GM23338 (cell line): ENCODE results near the gene ZBTB48.

ENCODE experiments used
- EZH2 ChIP-seq: fragments of 200-600 bp; sonication (generic); IDR thresholded peaks from one replicate; pipeline ENCODE4 v1.8.0; 2017; ENCODE audit warnings: antibody characterized with exemption, mild to moderate bottlenecking, low read depth; ENCODE audit not compliant: unreplicated experiment
- EZH2phosphoT487 ChIP-seq: fragments of 200-600 bp; sonication (generic); IDR thresholded peaks from one replicate; pipeline ENCODE4 v1.8.1; 2018; ENCODE audit warnings: antibody characterized with exemption; ENCODE audit not compliant: unreplicated experiment
- POLR2AphosphoS5 ChIP-seq: IDR thresholded peaks from 2 replicates; pipeline ENCODE4 v1.6.1; 2016; ENCODE audit warnings: antibody characterized with exemption, low read depth
- TF ChIP-seq, protein P1 (sequence below), 2 experiments: fragments of 200-600 bp in 1 of 2; sonication (generic) in 1 of 2; conservative IDR thresholded peaks; 2 replicates each; pipeline versions ENCODE4 v1.5.1 to v1.6.1; 2016 to 2017; ENCODE audit warnings: antibody characterized with exemption in 2 of 2, low read depth in 2 of 2, mild to moderate bottlenecking in 2 of 2, moderate library complexity in 1 of 2
- TF ChIP-seq, protein P2 (sequence below): IDR thresholded peaks from one replicate; pipeline ENCODE4 v1.6.1; 2018; ENCODE audit warnings: antibody characterized with exemption; ENCODE audit not compliant: unreplicated experiment

GRCh38 chr1:6572653-6573383 is 7.0 kb upstream of the ZBTB48 start:
- TF ChIP-seq, protein P1, sequence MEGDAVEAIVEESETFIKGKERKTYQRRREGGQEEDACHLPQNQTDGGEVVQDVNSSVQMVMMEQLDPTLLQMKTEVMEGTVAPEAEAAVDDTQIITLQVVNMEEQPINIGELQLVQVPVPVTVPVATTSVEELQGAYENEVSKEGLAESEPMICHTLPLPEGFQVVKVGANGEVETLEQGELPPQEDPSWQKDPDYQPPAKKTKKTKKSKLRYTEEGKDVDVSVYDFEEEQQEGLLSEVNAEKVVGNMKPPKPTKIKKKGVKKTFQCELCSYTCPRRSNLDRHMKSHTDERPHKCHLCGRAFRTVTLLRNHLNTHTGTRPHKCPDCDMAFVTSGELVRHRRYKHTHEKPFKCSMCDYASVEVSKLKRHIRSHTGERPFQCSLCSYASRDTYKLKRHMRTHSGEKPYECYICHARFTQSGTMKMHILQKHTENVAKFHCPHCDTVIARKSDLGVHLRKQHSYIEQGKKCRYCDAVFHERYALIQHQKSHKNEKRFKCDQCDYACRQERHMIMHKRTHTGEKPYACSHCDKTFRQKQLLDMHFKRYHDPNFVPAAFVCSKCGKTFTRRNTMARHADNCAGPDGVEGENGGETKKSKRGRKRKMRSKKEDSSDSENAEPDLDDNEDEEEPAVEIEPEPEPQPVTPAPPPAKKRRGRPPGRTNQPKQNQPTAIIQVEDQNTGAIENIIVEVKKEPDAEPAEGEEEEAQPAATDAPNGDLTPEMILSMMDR (conservative IDR thresholded peaks at IDR 0.05; ENCODE audit: low read depth in 2 of 2) = no peak
- TF ChIP-seq EZH2 = no peak
- TF ChIP-seq POLR2AphosphoS5 = no peak
- TF ChIP-seq, protein P2, sequence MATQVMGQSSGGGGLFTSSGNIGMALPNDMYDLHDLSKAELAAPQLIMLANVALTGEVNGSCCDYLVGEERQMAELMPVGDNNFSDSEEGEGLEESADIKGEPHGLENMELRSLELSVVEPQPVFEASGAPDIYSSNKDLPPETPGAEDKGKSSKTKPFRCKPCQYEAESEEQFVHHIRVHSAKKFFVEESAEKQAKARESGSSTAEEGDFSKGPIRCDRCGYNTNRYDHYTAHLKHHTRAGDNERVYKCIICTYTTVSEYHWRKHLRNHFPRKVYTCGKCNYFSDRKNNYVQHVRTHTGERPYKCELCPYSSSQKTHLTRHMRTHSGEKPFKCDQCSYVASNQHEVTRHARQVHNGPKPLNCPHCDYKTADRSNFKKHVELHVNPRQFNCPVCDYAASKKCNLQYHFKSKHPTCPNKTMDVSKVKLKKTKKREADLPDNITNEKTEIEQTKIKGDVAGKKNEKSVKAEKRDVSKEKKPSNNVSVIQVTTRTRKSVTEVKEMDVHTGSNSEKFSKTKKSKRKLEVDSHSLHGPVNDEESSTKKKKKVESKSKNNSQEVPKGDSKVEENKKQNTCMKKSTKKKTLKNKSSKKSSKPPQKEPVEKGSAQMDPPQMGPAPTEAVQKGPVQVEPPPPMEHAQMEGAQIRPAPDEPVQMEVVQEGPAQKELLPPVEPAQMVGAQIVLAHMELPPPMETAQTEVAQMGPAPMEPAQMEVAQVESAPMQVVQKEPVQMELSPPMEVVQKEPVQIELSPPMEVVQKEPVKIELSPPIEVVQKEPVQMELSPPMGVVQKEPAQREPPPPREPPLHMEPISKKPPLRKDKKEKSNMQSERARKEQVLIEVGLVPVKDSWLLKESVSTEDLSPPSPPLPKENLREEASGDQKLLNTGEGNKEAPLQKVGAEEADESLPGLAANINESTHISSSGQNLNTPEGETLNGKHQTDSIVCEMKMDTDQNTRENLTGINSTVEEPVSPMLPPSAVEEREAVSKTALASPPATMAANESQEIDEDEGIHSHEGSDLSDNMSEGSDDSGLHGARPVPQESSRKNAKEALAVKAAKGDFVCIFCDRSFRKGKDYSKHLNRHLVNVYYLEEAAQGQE = no peak
- no peak for TF ChIP-seq EZH2phosphoT487
